GM12891 (cell line): ENCODE measurements around the gene NGB.

Source experiments
- POLR2A ChIP-seq: IDR thresholded peaks from 2 replicates; pipeline ENCODE4 v1.6.1; 2011; ENCODE audit warnings: low read depth, low read length, control low read depth
- POLR2AphosphoS5 ChIP-seq: IDR thresholded peaks from 2 replicates; pipeline ENCODE4 v1.6.1; 2011; ENCODE audit warnings: low read depth, low read length, control low read depth
- SPI1 ChIP-seq: IDR thresholded peaks from 2 replicates; pipeline ENCODE4 v1.6.1; 2011; ENCODE audit warnings: low read depth, low read length, control low read depth
- TAF1 ChIP-seq: IDR thresholded peaks from 2 replicates; pipeline ENCODE4 v1.6.1; 2011; ENCODE audit warnings: low read depth, low read length, control low read depth

DNA sequence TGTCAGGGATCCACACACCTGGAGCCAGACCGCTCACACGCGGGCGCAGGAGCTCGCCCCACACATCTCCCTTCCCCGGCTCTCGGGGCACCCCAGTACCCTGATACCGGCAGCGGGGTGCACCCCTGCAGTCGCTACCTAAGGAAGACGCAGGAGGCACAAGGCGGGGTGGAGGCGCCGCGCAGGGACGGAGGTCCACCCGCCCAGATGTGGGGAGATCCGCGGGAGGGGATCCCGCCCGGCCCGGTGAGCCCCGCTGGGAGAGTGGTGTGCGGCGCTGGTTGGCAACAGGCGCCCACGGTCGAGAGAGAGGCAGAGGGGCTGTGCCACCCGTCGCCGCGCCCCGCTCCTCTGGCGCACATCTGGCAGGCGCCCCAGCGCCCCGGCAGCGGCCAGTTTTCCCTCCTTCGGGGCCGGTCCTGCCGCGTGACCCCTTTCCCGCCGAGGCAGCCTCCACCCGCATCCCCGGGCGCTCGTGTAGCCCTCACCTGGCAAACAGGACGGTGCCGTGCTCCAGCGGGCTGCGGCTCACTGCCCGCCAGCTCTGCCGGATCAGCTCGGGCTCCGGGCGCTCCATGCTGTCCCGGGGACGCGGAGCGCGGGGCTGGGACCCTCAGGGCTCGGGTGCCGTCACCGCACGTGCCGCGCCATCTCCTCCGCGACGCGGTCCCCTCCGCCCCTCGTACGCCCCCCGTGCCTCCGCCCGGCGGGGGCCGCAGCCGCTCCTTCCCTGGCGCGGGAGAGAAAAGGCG is 469 bp downstream of the NGB start:
- TF ChIP-seq POLR2A: no peak
- TF ChIP-seq POLR2AphosphoS5: no peak
- no peak for TF ChIP-seq TAF1
- TF ChIP-seq SPI1: no peak
